A549 (cell line): ENCODE results near the gene ZCWPW1.

ENCODE experiments used
- POLR2A ChIP-seq: IDR thresholded peaks from 2 replicates; pipeline ENCODE4 v1.6.1; 2012; ENCODE audit warnings: mild to moderate bottlenecking, low read length
- RAD21 ChIP-seq, 2 experiments: fragments of >200 bp in 1 of 2; sonication (Bioruptor Twin) in 1 of 2; formaldehyde crosslinking in 1 of 2; IDR thresholded peaks in 1 of 2; conservative IDR thresholded peaks in 1 of 2; 2 replicates in 1 of 2; 3 replicates in 1 of 2; pipeline ENCODE4 v1.6.1; 2012 to 2018; ENCODE audit warnings: inconsistent platforms in 1 of 2
- TF ChIP-seq, protein P1 (sequence below): fragments of >200 bp; sonication (Bioruptor Twin); formaldehyde crosslinking; IDR thresholded peaks from 3 replicates; pipeline ENCODE4 v1.5.1; 2016

DNA sequence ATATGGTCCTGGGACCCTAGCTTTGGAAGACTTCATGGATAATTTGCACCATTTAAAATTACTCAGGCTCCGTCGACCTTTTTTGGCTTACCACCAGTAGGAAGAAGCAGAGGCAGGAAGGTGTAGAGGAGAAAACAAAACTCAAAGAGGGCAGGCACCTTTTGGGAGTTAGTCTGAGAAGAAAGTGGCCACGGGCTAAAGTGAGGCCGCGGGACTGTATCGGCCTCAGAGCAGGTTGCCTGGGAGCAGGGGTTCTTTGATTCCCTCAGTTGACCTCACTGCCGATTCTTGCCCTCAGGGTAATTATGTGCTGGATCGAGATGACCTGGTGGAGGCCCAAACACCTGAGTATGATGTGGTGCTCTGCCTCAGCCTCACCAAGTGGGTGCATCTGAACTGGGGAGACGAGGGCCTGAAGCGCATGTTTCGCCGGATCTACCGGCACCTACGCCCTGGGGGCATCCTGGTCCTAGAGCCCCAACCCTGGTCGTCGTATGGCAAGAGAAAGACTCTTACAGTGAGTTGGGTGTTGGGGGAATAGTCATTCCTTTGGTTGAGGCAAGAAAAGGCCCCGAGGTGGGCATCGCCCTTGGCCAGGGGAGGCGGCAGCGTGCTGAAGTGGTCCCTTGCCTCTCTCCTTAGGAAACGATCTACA is 4.2 kb upstream of the ZCWPW1 start:
- TF ChIP-seq, protein P1, sequence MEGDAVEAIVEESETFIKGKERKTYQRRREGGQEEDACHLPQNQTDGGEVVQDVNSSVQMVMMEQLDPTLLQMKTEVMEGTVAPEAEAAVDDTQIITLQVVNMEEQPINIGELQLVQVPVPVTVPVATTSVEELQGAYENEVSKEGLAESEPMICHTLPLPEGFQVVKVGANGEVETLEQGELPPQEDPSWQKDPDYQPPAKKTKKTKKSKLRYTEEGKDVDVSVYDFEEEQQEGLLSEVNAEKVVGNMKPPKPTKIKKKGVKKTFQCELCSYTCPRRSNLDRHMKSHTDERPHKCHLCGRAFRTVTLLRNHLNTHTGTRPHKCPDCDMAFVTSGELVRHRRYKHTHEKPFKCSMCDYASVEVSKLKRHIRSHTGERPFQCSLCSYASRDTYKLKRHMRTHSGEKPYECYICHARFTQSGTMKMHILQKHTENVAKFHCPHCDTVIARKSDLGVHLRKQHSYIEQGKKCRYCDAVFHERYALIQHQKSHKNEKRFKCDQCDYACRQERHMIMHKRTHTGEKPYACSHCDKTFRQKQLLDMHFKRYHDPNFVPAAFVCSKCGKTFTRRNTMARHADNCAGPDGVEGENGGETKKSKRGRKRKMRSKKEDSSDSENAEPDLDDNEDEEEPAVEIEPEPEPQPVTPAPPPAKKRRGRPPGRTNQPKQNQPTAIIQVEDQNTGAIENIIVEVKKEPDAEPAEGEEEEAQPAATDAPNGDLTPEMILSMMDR: no peak
- TF ChIP-seq POLR2A: no peak
- TF ChIP-seq RAD21 (conservative IDR thresholded peaks at IDR 0.05 in 1 of 2, IDR thresholded peaks at IDR 0.05 in 1 of 2): no peak
